MM.1S (cell line): ENCODE data around the gene CEP250.

Experiments used
- DNase-seq: peaks from one replicate; pipeline ENCODE4 v3.0.0-alpha.2; 2015
- H2AFZ ChIP-seq: fragments of 300-600 bp; sonication (generic); 2 replicates; pipeline ENCODE4 v1.6.0; 2016; ENCODE audit warnings: antibody characterized with exemption, low read length
- H3F3A ChIP-seq: fragments of 300-600 bp; sonication (generic); 2 replicates; pipeline ENCODE4 v1.6.1; 2016; ENCODE audit warnings: mild to moderate bottlenecking, antibody characterized with exemption, low read length, moderate library complexity, mixed read lengths; ENCODE audit not compliant: insufficient read depth
- H3K27ac ChIP-seq: fragments of 300-600 bp; sonication (generic); 2 replicates; pipeline ENCODE4 v1.5.1; 2016; ENCODE audit warnings: mild to moderate bottlenecking, low read length
- H3K27me3 ChIP-seq: fragments of 300-600 bp; sonication (generic); replicated peaks from 2 replicates; pipeline ENCODE4 v1.6.0; 2016; ENCODE audit warnings: low read length; ENCODE audit not compliant: insufficient read depth
- H3K36me3 ChIP-seq: fragments of 300-600 bp; sonication (generic); replicated peaks from 2 replicates; pipeline ENCODE4 v1.6.1; 2016; ENCODE audit warnings: mild to moderate bottlenecking, low read length, mixed read lengths; ENCODE audit not compliant: insufficient read depth
- H3K4me1 ChIP-seq: fragments of 300-600 bp; sonication (generic); 2 replicates; pipeline ENCODE4 v1.6.1; 2016; ENCODE audit warnings: low read length, mixed read lengths
- H3K4me2 ChIP-seq: fragments of 300-600 bp; sonication (generic); 2 replicates; pipeline ENCODE4 v1.6.0; 2016; ENCODE audit warnings: low read depth, low read length
- H3K4me3 ChIP-seq: fragments of 300-600 bp; sonication (generic); 2 replicates; pipeline ENCODE4 v1.5.1; 2016; ENCODE audit warnings: low read length, mixed read lengths
- H3K79me2 ChIP-seq: fragments of 300-600 bp; sonication (generic); 2 replicates; pipeline ENCODE4 v1.6.1; 2016; ENCODE audit warnings: mixed run types, low read length, mixed read lengths
- H3K9ac ChIP-seq: fragments of 300-600 bp; sonication (generic); 2 replicates; pipeline ENCODE4 v1.6.1; 2016; ENCODE audit warnings: low read length, mixed read lengths
- H3K9me2 ChIP-seq: fragments of 300-600 bp; sonication (generic); replicated peaks from 2 replicates; pipeline ENCODE4 v1.6.1; 2016; ENCODE audit warnings: mild to moderate bottlenecking, low read length, mixed read lengths; ENCODE audit not compliant: insufficient read depth
- H3K9me3 ChIP-seq: fragments of 300-600 bp; sonication (generic); replicated peaks from 2 replicates; pipeline ENCODE4 v1.6.1; 2016; ENCODE audit warnings: mild to moderate bottlenecking, low read length, mixed read lengths; ENCODE audit not compliant: insufficient read depth
- H4K20me1 ChIP-seq: fragments of 300-600 bp; sonication (generic); 2 replicates; pipeline ENCODE4 v1.6.1; 2016; ENCODE audit warnings: mild to moderate bottlenecking, low read length, moderate library complexity, mixed read lengths; ENCODE audit not compliant: insufficient read depth
- CTCF ChIP-seq: fragments of 300-600 bp; sonication (generic); IDR thresholded peaks from 2 replicates; pipeline ENCODE4 v1.5.1; 2016; ENCODE audit warnings: antibody characterized with exemption, low read length, mixed read lengths
- EZH2 ChIP-seq: fragments of 300-600 bp; sonication (generic); optimal IDR thresholded peaks from 2 replicates; pipeline ENCODE3; 2017; ENCODE audit warnings: low read depth, mild to moderate bottlenecking, antibody characterized with exemption, low read length, mixed read lengths
- EZH2phosphoT487 ChIP-seq: fragments of 300-600 bp; sonication (generic); IDR thresholded peaks from 2 replicates; pipeline ENCODE4 v1.6.1; 2018; ENCODE audit warnings: antibody characterized with exemption, low read length

The CEP250 gene

GRCh38 chr20:35434085-35435005, 21.1 kb upstream of the CEP250 start:
- Histone ChIP-seq H3K36me3 (no peaks in the 10 kb centered on the region), H3K4me3 (no peak overlapping the region), H3K4me2 (no peak overlapping the region), H4K20me1 (no peaks in the 10 kb centered on the region), H2AFZ (no peak overlapping the region), H3K27me3 (0 out of 2 replicates have a peak, but pooled peaks cover under 1% of the 10 kb centered on the region), H3F3A (no peaks in the 10 kb centered on the region), H3K27ac (no peak overlapping the region), H3K9me3 (no peaks in the 10 kb centered on the region), H3K9ac (no peak overlapping the region), H3K9me2 (no peaks in the 10 kb centered on the region), H3K4me1 (no peaks in the 10 kb centered on the region), H3K79me2 (no peaks in the 10 kb centered on the region)
- no peak for DNase-seq
- no peak for TF ChIP-seq CTCF
- TF ChIP-seq EZH2, result no peak
- no peak for TF ChIP-seq EZH2phosphoT487

GRCh38 chr20:35436177-35436573, 19.2 kb upstream of the CEP250 start:
- H2AFZ ChIP-seq, result no peak overlapping the region
- H3K9me3 ChIP-seq, result no peaks in the 10 kb centered on the region
- no peaks in the 10 kb centered on the region for H4K20me1 ChIP-seq
- no peak for TF ChIP-seq EZH2
- no peak for TF ChIP-seq CTCF
- no peak for TF ChIP-seq EZH2phosphoT487
- 0 out of 2 replicates have a peak, but pooled peaks cover 4% of the 10 kb centered on the region for H3K27me3 ChIP-seq
- H3K4me2 ChIP-seq, result no peak overlapping the region
- H3K9me2 ChIP-seq, result no peaks in the 10 kb centered on the region
- no peak for DNase-seq
- H3F3A ChIP-seq, result no peaks in the 10 kb centered on the region
- H3K9ac ChIP-seq, result no peak overlapping the region
- H3K4me1 ChIP-seq, result no peaks in the 10 kb centered on the region
- H3K4me3 ChIP-seq, result no peak overlapping the region
- no peaks in the 10 kb centered on the region for H3K79me2 ChIP-seq
- H3K36me3 ChIP-seq, result no peaks in the 10 kb centered on the region
- no peak overlapping the region for H3K27ac ChIP-seq

- Histone ChIP-seq H3K4me1 (no peaks in the 10 kb centered on the region), H3K9ac (no peak overlapping the region), H4K20me1 (no peaks in the 10 kb centered on the region), H2AFZ (no peak overlapping the region), H3K79me2 (no peaks in the 10 kb centered on the region), H3K9me3 (no peaks in the 10 kb centered on the region), H3K4me3 (no peak overlapping the region), H3K4me2 (no peak overlapping the region), H3K9me2 (no peaks in the 10 kb centered on the region), H3K27me3 (0 out of 2 replicates have a peak, but pooled peaks cover 4% of the 10 kb centered on the region), H3F3A (no peaks in the 10 kb centered on the region), H3K27ac (no peak overlapping the region), H3K36me3 (no peaks in the 10 kb centered on the region)
- no peak for DNase-seq
- TF ChIP-seq EZH2phosphoT487 (no peak), EZH2 (no peak), CTCF (no peak)
Observed at GRCh38 chr20:35437599-35437998, 17.8 kb upstream of the CEP250 start.
